ENCODE data around the gene COMMD10. TPM values are rescaled to one million over a fixed set of nuclear protein-coding genes. Genes with fewer than 3 reads are reported as not detected.

COMMD10 gene
- polyA plus RNA-seq, 1 experiment = 10.4 TPM

DNA sequence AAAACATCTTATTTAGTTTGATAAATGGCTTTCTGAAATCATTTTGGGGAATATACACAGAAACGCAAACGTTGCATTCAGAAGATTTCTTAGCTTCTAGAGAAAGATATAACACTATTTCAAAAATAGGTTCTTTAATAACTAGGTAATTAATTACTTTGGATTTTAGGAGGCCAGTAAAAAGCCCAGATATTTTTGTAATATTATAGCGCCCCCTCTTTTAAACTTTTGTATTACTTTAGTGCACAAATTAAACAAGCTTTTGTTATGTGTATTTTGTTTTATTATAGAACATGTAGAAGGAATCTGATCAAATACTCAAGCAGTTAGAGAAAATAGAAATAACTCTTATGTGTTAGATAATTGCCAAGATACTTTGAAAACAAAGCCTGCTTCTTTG, 57.7 kb downstream of the COMMD10 start:
- no peak overlapping the region for H3K4me3 ChIP-seq (ENCODE audit: low read depth, low read length)
- ChIA-PET POLR2A (no interaction called here), CTCF (no interaction called here)

DNA sequence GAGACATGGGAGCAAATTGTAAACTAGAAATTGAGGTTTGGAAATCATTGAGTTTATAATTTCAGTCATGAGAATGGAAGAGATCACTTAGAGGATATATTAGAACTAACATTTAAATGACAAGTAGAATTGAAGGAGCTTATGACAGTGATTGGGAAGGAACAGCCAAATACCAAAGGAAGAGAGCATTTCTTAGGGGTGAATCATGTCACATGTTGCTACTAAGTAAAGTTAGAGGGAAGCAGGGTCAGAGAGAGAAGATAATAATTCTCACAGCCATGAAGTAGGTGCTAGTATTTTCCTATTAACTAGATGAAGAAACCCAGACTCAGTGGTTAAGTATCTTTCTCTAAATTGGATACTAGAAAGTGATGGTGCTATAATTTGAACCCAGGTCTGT, 59.3 kb downstream of the COMMD10 start:
- Histone ChIP-seq H3K36me3 (ENCODE audit: control insufficient read depth, insufficient read depth, low read length) (no peaks in the 10 kb centered on the region; the same call in 1 of the 2 replicates), H3K4me3 (ENCODE audit: low read depth, low read length) (no peak overlapping the region), H3K27me3 (ENCODE audit: control insufficient read depth, insufficient read depth, low read length) (no peaks in the 10 kb centered on the region)
- no peak for DNase-seq (ENCODE audit: low read depth)
- TF ChIP-seq, protein P1, sequence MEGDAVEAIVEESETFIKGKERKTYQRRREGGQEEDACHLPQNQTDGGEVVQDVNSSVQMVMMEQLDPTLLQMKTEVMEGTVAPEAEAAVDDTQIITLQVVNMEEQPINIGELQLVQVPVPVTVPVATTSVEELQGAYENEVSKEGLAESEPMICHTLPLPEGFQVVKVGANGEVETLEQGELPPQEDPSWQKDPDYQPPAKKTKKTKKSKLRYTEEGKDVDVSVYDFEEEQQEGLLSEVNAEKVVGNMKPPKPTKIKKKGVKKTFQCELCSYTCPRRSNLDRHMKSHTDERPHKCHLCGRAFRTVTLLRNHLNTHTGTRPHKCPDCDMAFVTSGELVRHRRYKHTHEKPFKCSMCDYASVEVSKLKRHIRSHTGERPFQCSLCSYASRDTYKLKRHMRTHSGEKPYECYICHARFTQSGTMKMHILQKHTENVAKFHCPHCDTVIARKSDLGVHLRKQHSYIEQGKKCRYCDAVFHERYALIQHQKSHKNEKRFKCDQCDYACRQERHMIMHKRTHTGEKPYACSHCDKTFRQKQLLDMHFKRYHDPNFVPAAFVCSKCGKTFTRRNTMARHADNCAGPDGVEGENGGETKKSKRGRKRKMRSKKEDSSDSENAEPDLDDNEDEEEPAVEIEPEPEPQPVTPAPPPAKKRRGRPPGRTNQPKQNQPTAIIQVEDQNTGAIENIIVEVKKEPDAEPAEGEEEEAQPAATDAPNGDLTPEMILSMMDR (IDR thresholded peaks at IDR 0.05; ENCODE audit: insufficient read depth, low read depth, low read length) = no peak
- CTCF ChIA-PET = no interaction called here
- POLR2A ChIA-PET = no interaction called here

More for the DNA sequence above, 57.7 kb downstream of the COMMD10 start:
- DNase-seq (ENCODE audit: low read depth) = no peak
- H3K27me3 ChIP-seq (ENCODE audit: control insufficient read depth, insufficient read depth, low read length) = no peaks in the 10 kb centered on the region
- TF ChIP-seq, protein P1 (IDR thresholded peaks at IDR 0.05; ENCODE audit: insufficient read depth, low read depth, low read length) = no peak
- no peaks in the 10 kb centered on the region; the same call in 1 of the 2 replicates for H3K36me3 ChIP-seq (ENCODE audit: control insufficient read depth, insufficient read depth, low read length)

DNA sequence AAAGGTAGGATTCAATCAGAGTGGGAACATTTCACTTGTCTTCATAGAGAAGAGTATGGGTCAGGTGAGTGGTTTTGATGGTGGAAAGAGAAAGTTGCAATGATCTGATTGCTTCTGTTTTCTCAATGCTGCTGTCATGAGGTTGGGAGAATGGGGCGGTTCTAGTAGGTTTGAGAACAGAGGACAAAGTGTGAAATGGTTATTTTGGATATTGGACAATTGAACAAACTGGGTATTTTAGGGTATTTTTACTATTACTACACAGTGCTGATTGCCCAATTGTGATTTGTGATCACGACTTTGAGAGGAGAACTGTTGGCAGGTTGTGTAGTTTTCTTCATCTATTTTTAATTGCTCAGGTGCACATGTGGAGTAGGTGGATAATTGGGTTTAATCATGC, 60.2 kb downstream of the COMMD10 start:
- H3K27me3 ChIP-seq (ENCODE audit: control insufficient read depth, insufficient read depth, low read length) = no peaks in the 10 kb centered on the region

DNA sequence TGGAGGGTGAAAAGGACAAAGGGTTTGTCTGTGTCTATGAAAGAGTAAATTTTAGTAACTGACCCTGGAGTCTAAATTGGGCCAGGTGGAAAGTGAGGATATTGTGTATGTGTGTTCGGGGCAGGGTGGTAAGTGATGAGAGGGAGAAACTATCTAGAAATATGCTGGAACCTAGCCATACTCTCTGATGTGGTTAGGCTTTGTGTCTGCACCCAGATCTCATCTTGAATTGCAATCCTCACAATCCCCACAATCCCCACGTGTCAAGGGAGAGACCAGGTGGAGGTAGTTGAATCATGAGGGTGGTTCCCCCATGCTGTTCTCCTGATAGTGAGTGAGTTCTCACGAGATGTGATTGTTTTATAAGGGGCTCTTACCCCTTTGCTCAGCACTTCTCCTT, 60.6 kb downstream of the COMMD10 start:
- Histone ChIP-seq H3K27me3 (ENCODE audit: control insufficient read depth, insufficient read depth, low read length) (no peaks in the 10 kb centered on the region), H3K4me3 (ENCODE audit: low read depth, low read length) (no peak overlapping the region), H3K36me3 (ENCODE audit: control insufficient read depth, insufficient read depth, low read length) (no peaks in the 10 kb centered on the region; the same call in 1 of the 2 replicates)
- DNase-seq (ENCODE audit: low read depth) = no peak
- ChIA-PET CTCF (no interaction called here), POLR2A (no interaction called here)
- TF ChIP-seq, protein P1 (IDR thresholded peaks at IDR 0.05; ENCODE audit: insufficient read depth, low read depth, low read length) = no peak

More for the DNA sequence above, 60.2 kb downstream of the COMMD10 start:
- TF ChIP-seq, protein P1 (IDR thresholded peaks at IDR 0.05; ENCODE audit: insufficient read depth, low read depth, low read length) = no peak
- DNase-seq (ENCODE audit: low read depth) = no peak
- no peaks in the 10 kb centered on the region; the same call in 1 of the 2 replicates for H3K36me3 ChIP-seq (ENCODE audit: control insufficient read depth, insufficient read depth, low read length)
- CTCF ChIA-PET = no interaction called here
- H3K4me3 ChIP-seq (ENCODE audit: low read depth, low read length) = no peak overlapping the region
- POLR2A ChIA-PET = no interaction called here

DNA sequence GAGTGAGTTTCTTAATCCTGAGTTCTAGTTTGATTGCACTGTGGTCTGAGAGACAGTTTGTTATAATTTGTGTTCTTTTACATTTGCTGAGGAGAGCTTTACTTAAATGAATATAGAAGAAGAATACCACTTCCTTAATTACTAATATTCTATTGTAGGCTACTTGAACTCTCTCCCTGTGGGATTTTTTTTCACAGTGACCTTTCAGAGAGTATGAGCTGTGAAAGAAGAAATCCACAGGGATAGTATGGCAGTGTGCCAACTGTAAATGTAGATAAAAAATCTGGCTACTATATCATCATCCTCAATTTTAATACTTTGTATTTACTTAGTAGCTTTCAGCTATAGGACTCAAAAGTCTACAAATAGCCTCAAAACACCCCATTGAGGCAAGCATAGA, 67.3 kb downstream of the COMMD10 start:
- TF ChIP-seq, protein P1 (IDR thresholded peaks at IDR 0.05; ENCODE audit: insufficient read depth, low read depth, low read length) = no peak
- no peak for DNase-seq (ENCODE audit: low read depth)
- Histone ChIP-seq H3K4me3 (ENCODE audit: low read depth, low read length) (no peak overlapping the region), H3K27me3 (ENCODE audit: control insufficient read depth, insufficient read depth, low read length) (no peaks in the 10 kb centered on the region), H3K36me3 (ENCODE audit: control insufficient read depth, insufficient read depth, low read length) (no peaks in the 10 kb centered on the region)
- CTCF ChIA-PET = no interaction called here
- POLR2A ChIA-PET = no interaction called here

Measured in BJ (cell line).